GM21367 (cell line): ENCODE data around the gene UBE2C.

Source experiments
- ATAC-seq: cut with Tn5 transposase; IDR thresholded peaks from one replicate; pipeline ENCODE4 v1.9.1; 2021; ENCODE audit not compliant: unreplicated experiment

Gene UBE2C

GRCh38 chr20:45833030-45833882 lies 20.8 kb downstream of the UBE2C start, which contains the start of gene SNX21:
Gene SNX21, plus strand, starts transcription at chr20:45833799. Its CDS starts 121 bp downstream, at chr20:45833920.
- no peak for ATAC-seq

GRCh38 chr20:45833883-45834796 lies 21.7 kb downstream of the UBE2C start:
- no peak for ATAC-seq

- no peak for ATAC-seq
Measured at GRCh38 chr20:45834797-45835161, 22.3 kb downstream of the UBE2C start.

- ATAC-seq: no peak
Measured at GRCh38 chr20:45835329-45835765, 22.9 kb downstream of the UBE2C start.

- no peak for ATAC-seq
Measured at GRCh38 chr20:45835825-45836224, 23.4 kb downstream of the UBE2C start.

GRCh38 chr20:45836841-45837240 lies 24.4 kb downstream of the UBE2C start:
- ATAC-seq: no peak

GRCh38 chr20:45840700-45841198 lies 28.3 kb downstream of the UBE2C start:
- ATAC-seq: no peak

DNA sequence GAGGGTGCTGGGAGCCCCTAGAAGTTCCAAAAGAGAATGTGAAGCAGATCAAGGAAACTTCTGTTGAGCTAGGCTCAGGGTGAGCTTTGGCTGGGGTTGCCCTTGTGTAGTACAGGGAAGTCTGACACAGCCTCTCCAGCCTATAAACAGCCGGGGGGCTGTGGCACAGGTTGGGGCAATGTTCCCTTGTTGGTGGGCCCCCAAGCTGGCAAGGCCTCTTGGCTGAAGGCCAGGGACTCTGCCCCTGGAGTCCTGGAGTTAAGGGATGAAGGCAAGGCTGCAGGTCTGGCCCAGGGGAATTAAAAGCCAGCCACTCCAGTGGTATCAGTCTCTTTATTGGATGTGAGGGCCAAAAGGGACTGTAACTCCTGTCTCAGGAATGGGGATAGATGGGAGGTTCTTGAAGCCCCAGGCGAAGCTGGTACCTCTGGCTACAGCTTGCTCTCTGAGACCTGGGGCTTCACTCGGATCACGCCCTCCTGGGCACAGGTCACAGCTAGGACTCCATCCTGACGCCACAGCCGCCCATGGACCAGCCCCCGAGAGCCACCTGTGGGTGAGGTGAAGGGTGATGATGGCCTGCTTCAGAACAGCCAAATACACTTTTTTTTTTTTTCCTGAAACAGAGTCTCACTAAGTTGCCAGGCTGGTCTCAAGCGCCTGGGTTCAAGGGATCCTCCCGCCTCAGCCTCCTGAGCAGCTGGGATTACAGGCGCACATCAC lies 29.1 kb downstream of the UBE2C start:
- ATAC-seq: no peak

GRCh38 chr20:45842169-45842812 lies 29.8 kb downstream of the UBE2C start:
- peak; percentile 60 for ATAC-seq

- no peak for ATAC-seq
Measured at GRCh38 chr20:45843506-45843905, 31.1 kb downstream of the UBE2C start.

DNA sequence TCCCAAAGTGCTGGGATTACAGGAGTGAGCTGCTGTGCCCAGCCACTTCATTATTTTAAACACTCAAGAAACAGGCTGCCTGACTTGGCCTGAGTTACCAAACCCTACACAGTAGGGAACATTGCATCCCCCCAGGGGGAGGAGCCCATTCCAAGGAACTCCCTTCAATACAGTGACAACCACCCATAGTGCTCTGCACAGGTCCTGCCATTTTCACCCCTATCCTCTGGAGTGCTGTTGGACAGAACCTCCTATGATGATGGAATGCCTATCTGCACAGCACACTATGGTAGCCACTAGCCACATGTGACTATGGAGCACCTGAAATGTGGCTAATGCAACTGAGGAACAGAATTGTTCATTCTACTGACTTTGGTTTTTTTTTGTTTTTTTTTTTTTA lies 33.0 kb downstream of the UBE2C start:
- no peak for ATAC-seq

DNA sequence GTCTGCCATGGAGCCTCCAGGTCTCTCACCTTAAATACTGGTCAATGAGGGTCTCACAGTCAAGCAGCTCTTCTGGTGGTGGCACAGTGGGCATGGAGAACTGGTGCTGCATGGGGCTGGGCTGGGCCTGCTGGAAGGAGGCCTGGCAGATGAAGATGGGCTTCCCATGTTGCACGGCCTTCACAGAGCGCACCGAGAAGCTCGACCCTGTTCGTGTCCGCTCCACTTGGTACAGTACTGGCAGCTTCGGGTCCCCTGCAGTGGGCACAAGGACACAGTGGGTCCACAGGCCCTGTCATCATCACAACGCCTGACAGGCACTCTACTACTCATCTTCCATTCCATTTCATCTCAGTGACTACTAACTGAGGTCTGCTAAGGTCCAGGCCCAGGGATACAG lies 36.0 kb downstream of the UBE2C start:
- ATAC-seq: no peak

DNA sequence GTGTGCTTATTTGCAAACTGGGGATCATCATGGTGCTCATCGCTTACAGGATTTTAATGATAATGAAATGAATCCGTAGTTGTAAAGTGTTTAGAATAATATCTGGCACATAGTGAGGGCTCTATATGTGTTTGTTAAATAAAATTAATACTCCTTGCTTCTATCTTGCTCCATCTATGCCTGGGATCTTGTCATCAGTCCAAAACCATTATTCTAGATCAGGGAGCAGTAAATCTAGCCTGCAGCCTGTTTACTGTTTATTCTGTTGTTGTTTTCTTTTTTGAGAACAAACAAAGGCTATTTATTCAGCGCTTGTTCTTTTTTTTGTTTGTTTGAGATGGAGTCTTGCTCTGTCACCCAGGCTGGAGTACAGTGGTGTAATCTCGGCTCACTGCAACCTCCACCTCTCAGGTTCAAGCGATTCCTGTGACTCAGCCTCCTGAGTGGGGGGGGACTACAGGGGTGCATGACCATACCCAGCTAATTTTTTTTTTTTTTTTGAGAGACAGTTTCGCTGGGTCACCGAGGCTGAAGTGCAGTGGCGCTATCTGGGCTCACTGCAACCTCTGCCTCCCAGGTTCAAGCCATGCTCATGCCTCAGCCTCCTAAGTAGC lies 36.6 kb downstream of the UBE2C start:
- ATAC-seq: no peak

DNA sequence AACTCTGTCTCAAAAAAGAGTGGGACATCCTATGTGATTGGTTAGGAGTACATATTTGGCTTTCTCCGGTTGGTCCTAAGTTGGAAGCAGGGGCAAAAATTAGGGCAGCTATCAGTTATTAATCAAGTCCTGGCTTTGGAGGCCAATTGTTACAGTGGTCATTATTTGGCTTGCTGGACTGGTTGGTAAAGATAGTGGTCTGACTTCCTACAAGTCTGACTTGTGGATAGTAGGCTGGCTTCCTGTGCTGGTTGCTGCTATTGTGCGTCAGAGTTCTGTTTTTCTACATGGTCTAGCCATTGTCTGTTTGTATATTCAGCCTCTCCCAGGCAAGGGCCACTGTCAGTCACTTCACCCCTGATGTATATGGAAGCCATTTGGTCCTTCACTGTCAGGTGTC lies 37.8 kb downstream of the UBE2C start:
- no peak for ATAC-seq

DNA sequence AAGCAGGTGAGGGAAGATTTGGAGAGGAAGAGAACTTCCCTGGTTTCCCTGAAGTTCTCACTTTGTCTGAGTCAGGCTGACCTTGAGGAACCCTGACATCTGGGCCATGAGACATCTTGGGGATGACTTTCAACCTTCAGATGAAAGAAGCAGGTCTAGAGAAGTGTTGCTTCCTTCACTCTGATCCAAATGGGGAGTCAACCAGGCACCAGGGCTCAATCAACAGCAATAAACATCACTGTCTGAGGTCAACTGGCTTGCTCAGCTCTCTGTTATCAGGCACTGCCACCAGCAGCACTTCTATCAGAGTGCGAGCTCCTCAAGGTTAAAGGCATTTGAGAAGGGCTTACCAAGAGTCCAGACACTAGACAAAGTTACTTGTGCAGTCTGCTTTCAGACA lies 38.5 kb downstream of the UBE2C start:
- no peak for ATAC-seq

GRCh38 chr20:45851501-45851900 lies 39.1 kb downstream of the UBE2C start:
- ATAC-seq: no peak

DNA sequence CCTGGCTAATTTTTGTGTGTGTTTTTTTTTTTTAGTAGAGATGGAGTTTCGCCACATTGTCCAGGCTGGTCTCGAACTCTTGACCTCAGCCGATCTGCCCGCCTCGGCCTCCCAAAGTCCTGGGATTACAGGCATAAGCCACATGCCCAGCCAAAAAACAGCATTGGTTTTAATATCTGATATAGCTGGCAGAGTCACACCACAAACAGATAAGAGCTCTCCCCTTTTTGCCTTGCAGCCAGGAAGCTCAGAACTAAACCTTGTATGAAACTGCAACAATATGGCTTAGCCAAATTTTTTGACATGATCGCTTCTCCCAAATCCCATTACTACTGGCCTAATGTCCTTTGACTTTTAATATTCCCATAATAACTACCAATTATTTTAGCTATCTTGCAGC lies 39.9 kb downstream of the UBE2C start:
- ATAC-seq: no peak

GRCh38 chr20:45853484-45853883 lies 41.0 kb downstream of the UBE2C start:
- no peak for ATAC-seq

- ATAC-seq: peak; percentile 90
Measured at GRCh38 chr20:45857114-45857881, 44.9 kb downstream of the UBE2C start, which contains the start of the genes ACOT8 and ZSWIM3. Gene ACOT8, minus strand, starts transcription at chr20:45857392. Its CDS starts 77 bp downstream, at chr20:45857315. Gene ZSWIM3, plus strand, starts transcription at chr20:45857614. Its CDS starts 212 bp downstream, at chr20:45857826.
